Activated CD4-positive, alpha-beta T cell treated with anti-CD3 and anti-CD28 coated beads for 36 hours (primary cell): ENCODE results near the gene BET1. TPM values are rescaled to one million over a fixed set of nuclear protein-coding genes. Genes with fewer than 3 reads are reported as not detected.

Source experiments
- ATAC-seq: fragments of 200-7000 bp; cut with Tn5 transposase; one replicate; pipeline ENCODE4 v1.10.0; 2021; ENCODE audit warnings: mild to moderate bottlenecking, moderate library complexity
- CTCF ChIA-PET: fragments of 350-600 bp; sonication (Branson Sonifier 250); formaldehyde crosslinking; loops from one replicate; lab custom pipeline; 2021; ENCODE audit warnings: antibody characterized with exemption; lab: Charles Lee
- POLR2A ChIA-PET: fragments of 350-600 bp; sonication (Branson Sonifier 250); formaldehyde crosslinking; loops from one replicate; lab custom pipeline; 2021; ENCODE audit warnings: antibody characterized with exemption, inconsistent platforms; lab: Charles Lee
- DNase-seq: peaks from one replicate; pipeline ENCODE4 v3.0.0-alpha.2; 2020
- H3K27ac Mint-ChIP-seq: one replicate; pipeline ENCODE4 v1.8.0; 2021; ENCODE audit warnings: mixed read lengths
- H3K27me3 Mint-ChIP-seq: one replicate; pipeline ENCODE4 v1.8.0; 2021; ENCODE audit warnings: mixed read lengths
- H3K36me3 Mint-ChIP-seq: one replicate; pipeline ENCODE4 v1.8.0; 2021; ENCODE audit warnings: low read depth, mixed read lengths
- H3K4me1 Mint-ChIP-seq: one replicate; pipeline ENCODE4 v1.8.0; 2021; ENCODE audit warnings: mixed read lengths
- H3K4me3 Mint-ChIP-seq: one replicate; pipeline ENCODE4 v1.8.0; 2021; ENCODE audit warnings: mild to moderate bottlenecking, moderate library complexity, mixed read lengths
- H3K9me3 Mint-ChIP-seq: one replicate; pipeline ENCODE4 v1.8.0; 2021; ENCODE audit warnings: low read depth, mixed read lengths
- intact Hi-C, 2 experiments: fragments of 100-400 bp; cut with DNase I in 1 of 2; cut with micrococcal nuclease in 1 of 2; formaldehyde crosslinking; loops; one replicate each; pipeline versions ENCODE4 v1.14.2 to v1.15.1; 2022 to 2024; cut with DNase I, micrococcal nuclease
- total RNA-seq, 2 experiments: library from RNA; stranded (reverse); gene quantifications; one replicate each; pipeline ENCODE4 v1.2.3, GENCODE V29; 2021

Gene BET1
- total RNA-seq, 2 experiments from 2014 or later, result 16.9 to 19.8 TPM

DNA sequence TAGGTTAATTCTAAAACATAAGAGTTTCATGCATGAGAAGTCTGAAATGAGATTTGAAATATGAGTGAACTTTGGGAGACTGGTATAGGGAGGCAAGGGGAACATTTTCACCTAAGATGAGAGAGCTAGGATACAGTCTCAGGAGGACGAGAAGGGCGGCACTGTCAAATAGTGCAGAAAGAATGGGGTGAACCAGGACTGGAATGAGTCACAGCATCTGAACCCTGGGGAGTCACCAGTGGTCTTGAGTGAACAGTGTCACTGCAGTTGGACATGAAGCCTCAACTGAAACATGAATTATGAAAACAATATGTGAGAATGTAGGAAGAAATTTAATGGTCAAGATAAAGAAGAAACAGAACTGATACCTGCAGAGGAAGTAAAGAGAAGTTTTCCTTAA, 48.9 kb downstream of the BET1 start:
- intact Hi-C loops, result no loop called here
- POLR2A ChIA-PET, result no interaction called here
- H3K27ac Mint-ChIP-seq, result no peak overlapping the region
- no peak for DNase-seq
- no peaks in the 10 kb centered on the region for H3K9me3 Mint-ChIP-seq
- H3K4me1 Mint-ChIP-seq, result no peaks in the 10 kb centered on the region
- no peak overlapping the region for H3K4me3 Mint-ChIP-seq
- H3K36me3 Mint-ChIP-seq, result no peaks in the 10 kb centered on the region
- H3K27me3 Mint-ChIP-seq, result no peaks in the 10 kb centered on the region
- CTCF ChIA-PET, result no interaction called here
- ATAC-seq, result no peak

DNA sequence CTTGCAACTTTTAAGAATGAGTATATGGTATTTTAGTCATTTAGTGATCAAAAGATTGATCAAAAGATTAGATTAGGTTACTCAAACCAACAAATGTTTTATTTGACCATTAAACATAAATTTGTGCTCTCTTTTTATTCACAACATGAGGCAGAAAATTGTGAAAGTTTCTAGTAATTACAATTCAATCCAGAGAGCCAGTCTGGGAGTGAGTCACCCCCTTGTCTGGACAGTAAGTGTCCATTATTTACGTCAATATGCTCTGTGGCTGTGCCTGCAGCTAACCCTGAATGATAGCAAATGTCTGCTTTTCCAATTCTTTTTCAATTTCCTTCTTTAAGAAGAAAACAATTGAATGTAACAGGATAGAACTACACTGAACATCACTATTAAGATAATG, 54.7 kb downstream of the BET1 start:
- POLR2A ChIA-PET, result no interaction called here
- H3K27ac Mint-ChIP-seq, result no peak overlapping the region
- H3K36me3 Mint-ChIP-seq, result no peaks in the 10 kb centered on the region
- H3K4me1 Mint-ChIP-seq, result no peaks in the 10 kb centered on the region
- no peak overlapping the region for H3K4me3 Mint-ChIP-seq
- no peak for DNase-seq
- ATAC-seq, result no peak
- CTCF ChIA-PET, result no interaction called here
- H3K9me3 Mint-ChIP-seq, result no peaks in the 10 kb centered on the region
- intact Hi-C loops, result no loop called here
- H3K27me3 Mint-ChIP-seq, result no peaks in the 10 kb centered on the region

DNA sequence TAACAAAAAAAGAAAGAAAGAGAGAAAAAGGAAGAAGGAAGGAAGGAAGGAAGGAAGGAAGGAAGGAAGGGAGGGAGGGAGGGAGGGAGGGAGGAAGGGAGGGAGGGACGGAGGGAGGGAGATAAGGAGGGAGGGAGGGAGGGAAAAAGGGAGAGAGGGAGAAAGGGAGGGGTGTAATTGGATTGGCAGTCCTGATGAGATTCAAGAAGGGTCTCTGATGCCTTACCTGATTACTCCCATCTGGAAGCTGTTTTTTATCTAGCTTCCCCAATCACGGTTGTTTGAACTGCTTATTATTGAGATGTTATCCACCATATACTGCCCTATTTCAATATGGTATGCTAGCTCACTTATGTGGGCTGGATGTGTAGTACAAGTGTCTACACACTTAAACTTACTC, 55.3 kb downstream of the BET1 start:
- no peaks in the 10 kb centered on the region for H3K9me3 Mint-ChIP-seq
- no peak overlapping the region for H3K4me3 Mint-ChIP-seq
- ATAC-seq (no peak), DNase-seq (no peak)
- no peaks in the 10 kb centered on the region for H3K4me1 Mint-ChIP-seq
- H3K36me3 Mint-ChIP-seq, result no peaks in the 10 kb centered on the region
- intact Hi-C loops, result no loop called here
- H3K27ac Mint-ChIP-seq, result no peak overlapping the region
- POLR2A ChIA-PET, result no interaction called here
- peaks cover 2% of the 10 kb centered on the region for H3K27me3 Mint-ChIP-seq
- CTCF ChIA-PET, result no interaction called here

DNA sequence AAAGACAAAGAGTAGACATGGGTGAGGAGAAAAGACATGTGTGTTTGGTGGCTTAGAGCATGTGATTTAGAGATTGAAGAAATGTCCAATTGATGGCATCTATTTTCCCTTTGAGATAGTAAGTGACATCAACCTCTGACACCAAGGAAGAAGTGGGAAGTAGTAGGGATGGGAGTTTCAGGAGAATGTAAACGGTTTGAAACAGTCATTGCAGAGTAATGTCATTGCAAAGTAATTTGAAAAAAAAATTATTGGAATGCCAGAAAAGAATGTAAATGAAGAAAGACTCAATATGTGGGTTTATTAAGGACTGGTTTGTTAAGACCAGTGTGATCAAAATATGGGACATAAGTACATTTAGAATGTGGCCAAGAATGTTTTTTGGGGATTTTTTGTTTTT, 56.0 kb downstream of the BET1 start:
- DNase-seq (no peak), ATAC-seq (no peak)
- no peaks in the 10 kb centered on the region for H3K9me3 Mint-ChIP-seq
- H3K36me3 Mint-ChIP-seq, result no peaks in the 10 kb centered on the region
- no peak overlapping the region for H3K4me3 Mint-ChIP-seq
- no peak overlapping the region for H3K27ac Mint-ChIP-seq
- ChIA-PET CTCF (no interaction called here), POLR2A (no interaction called here)
- peaks cover 4% of the 10 kb centered on the region for H3K27me3 Mint-ChIP-seq
- no peaks in the 10 kb centered on the region for H3K4me1 Mint-ChIP-seq
- intact Hi-C loops, result no loop called here

DNA sequence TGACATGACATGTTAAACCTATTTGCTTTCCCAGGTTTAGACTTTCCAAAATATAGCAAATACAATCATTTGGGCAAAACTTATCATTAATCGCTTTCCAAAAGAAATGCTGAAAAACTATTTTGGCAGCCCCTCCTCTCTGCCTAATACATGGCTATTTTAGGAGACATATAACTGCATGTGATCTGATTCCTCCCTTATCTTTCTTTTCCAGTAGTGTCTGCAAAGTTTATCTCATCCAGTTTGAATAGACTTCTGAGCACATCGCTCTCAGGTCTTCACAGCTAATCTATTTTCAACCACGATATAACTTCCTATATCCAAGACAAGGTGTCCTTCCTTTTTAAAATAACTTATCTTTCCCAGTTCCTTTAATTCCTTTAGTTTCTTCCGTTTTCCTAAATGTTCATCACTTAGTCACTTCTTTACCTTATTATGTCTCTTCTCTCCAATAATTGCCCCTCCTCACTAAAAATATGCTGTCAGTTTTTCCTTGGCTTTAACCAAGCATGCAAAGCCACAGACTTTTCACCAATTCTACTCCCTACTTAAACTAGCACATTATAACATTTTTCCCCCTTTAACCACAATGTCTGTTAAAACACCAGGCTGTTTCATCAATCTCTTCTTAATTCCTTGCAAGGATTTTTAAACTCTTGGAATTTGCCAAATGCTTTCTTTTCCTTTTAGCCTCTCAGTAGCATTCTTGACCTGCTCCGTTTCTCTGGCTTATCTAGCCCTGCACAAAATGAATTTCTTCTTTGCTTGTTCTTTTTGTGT, 58.2 kb downstream of the BET1 start:
- Mint-ChIP-seq H3K9me3 (no peaks in the 10 kb centered on the region), H3K4me3 (no peak overlapping the region), H3K36me3 (no peaks in the 10 kb centered on the region), H3K27ac (no peak overlapping the region), H3K27me3 (peaks cover 8% of the 10 kb centered on the region), H3K4me1 (no peaks in the 10 kb centered on the region)
- intact Hi-C loops, result no loop called here
- ChIA-PET CTCF (interaction anchor here (0.5 kb wide), 1 partner anchor 12 kb away, joined by 4 read pairs; no protein-coding TSS in a partner anchor), POLR2A (no interaction called here)
- DNase-seq, result no peak
- ATAC-seq, result no peak

DNA sequence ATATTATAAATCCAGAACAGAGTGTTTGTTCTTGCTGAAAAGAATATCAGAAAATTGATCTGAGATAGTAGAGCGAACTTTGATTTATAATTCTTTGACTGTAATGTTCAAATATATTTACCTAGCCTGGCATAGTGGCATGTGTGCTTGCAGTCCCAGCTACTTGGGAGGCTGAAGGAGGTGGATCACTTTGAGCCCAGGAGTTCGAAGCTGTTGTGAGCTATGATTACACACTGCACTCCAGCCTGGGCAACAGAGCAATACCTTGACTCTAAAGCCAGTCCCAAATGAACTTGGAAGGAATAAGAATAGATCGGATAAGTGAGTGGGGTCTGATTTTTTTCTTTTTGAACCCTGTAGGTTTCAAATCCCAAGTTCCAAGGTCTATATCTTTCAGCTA, 59.1 kb downstream of the BET1 start:
- intact Hi-C loops, result no loop called here
- Mint-ChIP-seq H3K27me3 (peaks cover 8% of the 10 kb centered on the region), H3K4me1 (no peaks in the 10 kb centered on the region), H3K36me3 (no peaks in the 10 kb centered on the region), H3K9me3 (no peaks in the 10 kb centered on the region), H3K4me3 (no peak overlapping the region), H3K27ac (no peak overlapping the region)
- DNase-seq, result no peak
- POLR2A ChIA-PET, result no interaction called here
- CTCF ChIA-PET, result no interaction called here
- no peak for ATAC-seq

DNA sequence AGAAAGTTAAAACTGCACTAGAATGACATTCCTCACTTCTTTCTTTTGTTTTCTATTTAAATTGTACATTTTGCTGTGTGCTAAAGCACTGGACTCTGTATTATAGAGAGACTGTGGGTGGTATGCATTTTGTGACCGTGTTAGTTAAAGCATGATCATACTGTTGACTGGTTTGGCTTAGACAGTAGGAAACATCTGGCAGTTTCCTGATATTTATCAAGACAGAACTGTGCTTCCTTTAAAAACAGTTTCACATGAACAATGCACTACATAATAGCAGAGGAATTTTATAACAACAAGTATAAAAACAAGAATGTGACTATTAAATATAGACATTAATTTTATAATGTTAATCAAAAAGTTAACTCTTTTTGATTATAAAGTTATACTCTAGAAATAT, 59.5 kb downstream of the BET1 start:
- peaks cover 12% of the 10 kb centered on the region for H3K27me3 Mint-ChIP-seq
- ChIA-PET POLR2A (no interaction called here), CTCF (no interaction called here)
- H3K36me3 Mint-ChIP-seq, result no peaks in the 10 kb centered on the region
- DNase-seq (no peak), ATAC-seq (no peak)
- H3K4me3 Mint-ChIP-seq, result no peak overlapping the region
- intact Hi-C loops, result no loop called here
- H3K9me3 Mint-ChIP-seq, result no peaks in the 10 kb centered on the region
- H3K27ac Mint-ChIP-seq, result no peak overlapping the region
- no peaks in the 10 kb centered on the region for H3K4me1 Mint-ChIP-seq

DNA sequence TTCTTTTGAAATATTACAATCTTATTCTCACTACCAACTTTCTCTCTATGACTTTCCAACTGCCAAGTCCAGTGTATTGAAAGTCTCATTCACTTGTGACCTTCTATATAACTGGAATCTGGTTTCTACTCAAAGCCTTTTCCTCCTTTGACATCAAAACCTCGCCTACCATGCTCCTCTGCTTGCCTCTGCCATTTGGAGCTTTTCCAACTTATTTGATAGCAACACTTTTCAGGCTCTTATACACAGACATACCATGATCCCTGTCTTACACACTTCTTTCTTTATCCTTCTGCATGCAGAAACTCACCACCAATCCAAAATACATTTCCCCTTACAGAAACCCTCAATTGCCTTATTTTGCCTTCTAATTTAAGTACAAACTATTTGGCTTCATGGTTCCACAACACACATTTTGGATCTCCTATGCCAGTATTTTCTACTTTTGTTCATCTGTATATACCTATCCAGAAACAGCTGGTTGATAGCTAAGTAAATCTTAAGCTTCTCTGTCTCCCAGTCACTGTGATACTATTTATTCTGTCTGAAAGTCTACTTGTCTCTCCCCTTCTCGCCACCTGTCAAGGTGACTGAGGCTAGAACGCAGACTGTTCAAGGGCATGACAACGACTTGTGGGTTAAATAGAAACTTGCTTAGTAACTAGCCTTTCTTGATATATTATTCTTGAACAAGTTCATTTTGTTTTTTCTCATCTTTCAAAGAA, 60.2 kb downstream of the BET1 start:
- DNase-seq, result no peak
- no peak for ATAC-seq
- no peaks in the 10 kb centered on the region for H3K4me1 Mint-ChIP-seq
- no peak overlapping the region for H3K4me3 Mint-ChIP-seq
- H3K27me3 Mint-ChIP-seq, result peaks cover 13% of the 10 kb centered on the region
- intact Hi-C loops, result no loop called here
- ChIA-PET CTCF (no interaction called here), POLR2A (no interaction called here)
- H3K36me3 Mint-ChIP-seq, result no peaks in the 10 kb centered on the region
- no peak overlapping the region for H3K27ac Mint-ChIP-seq
- no peaks in the 10 kb centered on the region for H3K9me3 Mint-ChIP-seq

Other genes with a start within 250 kb of the BET1 start
- gene TFPI2, start 113.6 kb downstream of the BET1 start, total RNA-seq, result not detected
- gene GNGT1, start 97.8 kb downstream of the BET1 start, total RNA-seq, result not detected
- not detected for gene GNG11, start 82.6 kb downstream of the BET1 start, total RNA-seq